ENCODE data around the gene SLC30A3. TPM values are rescaled to one million over a fixed set of nuclear protein-coding genes. Genes with fewer than 3 reads are reported as not detected.

The SLC30A3 gene
- total RNA-seq, 1 donor from 2014 or later = not detected

DNA sequence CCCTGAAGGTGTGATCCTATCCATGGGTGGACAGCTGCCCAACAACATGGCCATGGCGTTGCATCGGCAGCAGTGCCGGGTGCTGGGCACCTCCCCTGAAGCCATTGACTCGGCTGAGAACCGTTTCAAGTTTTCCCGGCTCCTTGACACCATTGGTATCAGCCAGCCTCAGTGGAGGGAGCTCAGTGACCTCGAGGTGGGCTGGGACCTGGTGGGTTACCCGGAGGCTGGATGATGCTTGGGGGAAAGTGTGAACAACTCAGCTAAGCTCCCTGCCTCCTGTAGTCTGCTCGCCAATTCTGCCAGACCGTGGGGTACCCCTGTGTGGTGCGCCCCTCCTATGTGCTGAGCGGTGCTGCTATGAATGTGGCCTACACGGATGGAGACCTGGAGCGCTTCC, 29.5 kb downstream of the SLC30A3 start:
- no peak overlapping the region for H3K4me3 Mint-ChIP-seq (ENCODE audit: unreplicated experiment)
- H3K9me3 Mint-ChIP-seq (ENCODE audit: unreplicated experiment) = no peaks in the 10 kb centered on the region
- no peaks in the 10 kb centered on the region for H3K4me1 Mint-ChIP-seq (ENCODE audit: unreplicated experiment)
- TF ChIP-seq, protein P1, sequence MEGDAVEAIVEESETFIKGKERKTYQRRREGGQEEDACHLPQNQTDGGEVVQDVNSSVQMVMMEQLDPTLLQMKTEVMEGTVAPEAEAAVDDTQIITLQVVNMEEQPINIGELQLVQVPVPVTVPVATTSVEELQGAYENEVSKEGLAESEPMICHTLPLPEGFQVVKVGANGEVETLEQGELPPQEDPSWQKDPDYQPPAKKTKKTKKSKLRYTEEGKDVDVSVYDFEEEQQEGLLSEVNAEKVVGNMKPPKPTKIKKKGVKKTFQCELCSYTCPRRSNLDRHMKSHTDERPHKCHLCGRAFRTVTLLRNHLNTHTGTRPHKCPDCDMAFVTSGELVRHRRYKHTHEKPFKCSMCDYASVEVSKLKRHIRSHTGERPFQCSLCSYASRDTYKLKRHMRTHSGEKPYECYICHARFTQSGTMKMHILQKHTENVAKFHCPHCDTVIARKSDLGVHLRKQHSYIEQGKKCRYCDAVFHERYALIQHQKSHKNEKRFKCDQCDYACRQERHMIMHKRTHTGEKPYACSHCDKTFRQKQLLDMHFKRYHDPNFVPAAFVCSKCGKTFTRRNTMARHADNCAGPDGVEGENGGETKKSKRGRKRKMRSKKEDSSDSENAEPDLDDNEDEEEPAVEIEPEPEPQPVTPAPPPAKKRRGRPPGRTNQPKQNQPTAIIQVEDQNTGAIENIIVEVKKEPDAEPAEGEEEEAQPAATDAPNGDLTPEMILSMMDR (IDR thresholded peaks at IDR 0.05) = no peak
- H3K27ac Mint-ChIP-seq (ENCODE audit: unreplicated experiment) = no peak overlapping the region
- H3K36me3 Mint-ChIP-seq (ENCODE audit: unreplicated experiment) = peaks cover 63% of the 10 kb centered on the region
- DNase-seq (ENCODE audit: extremely low spot score, unreplicated experiment) = no peak
- no peaks in the 10 kb centered on the region for H3K27me3 Mint-ChIP-seq (ENCODE audit: unreplicated experiment)

DNA sequence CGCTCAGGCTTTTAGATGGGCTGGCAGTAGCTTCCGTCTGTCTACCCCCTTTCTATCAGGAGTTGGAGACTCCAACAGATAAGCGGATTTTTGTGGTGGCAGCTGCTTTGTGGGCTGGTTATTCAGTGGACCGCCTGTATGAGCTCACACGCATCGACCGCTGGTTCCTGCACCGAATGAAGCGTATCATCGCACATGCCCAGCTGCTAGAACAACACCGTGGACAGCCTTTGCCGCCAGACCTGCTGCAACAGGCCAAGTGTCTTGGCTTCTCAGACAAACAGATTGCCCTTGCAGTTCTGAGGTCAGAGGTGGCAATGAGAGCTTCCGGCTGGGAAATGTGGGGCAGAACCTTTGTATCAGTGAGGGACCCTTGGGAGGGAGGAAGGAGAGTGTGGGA, 30.9 kb downstream of the SLC30A3 start:
- peaks cover 65% of the 10 kb centered on the region for H3K36me3 Mint-ChIP-seq (ENCODE audit: unreplicated experiment)
- H3K9me3 Mint-ChIP-seq (ENCODE audit: unreplicated experiment) = no peaks in the 10 kb centered on the region
- H3K4me1 Mint-ChIP-seq (ENCODE audit: unreplicated experiment) = no peaks in the 10 kb centered on the region
- no peak overlapping the region for H3K4me3 Mint-ChIP-seq (ENCODE audit: unreplicated experiment)
- DNase-seq (ENCODE audit: extremely low spot score, unreplicated experiment) = no peak
- TF ChIP-seq, protein P1 (IDR thresholded peaks at IDR 0.05) = no peak
- no peaks in the 10 kb centered on the region for H3K27me3 Mint-ChIP-seq (ENCODE audit: unreplicated experiment)
- H3K27ac Mint-ChIP-seq (ENCODE audit: unreplicated experiment) = no peak overlapping the region

DNA sequence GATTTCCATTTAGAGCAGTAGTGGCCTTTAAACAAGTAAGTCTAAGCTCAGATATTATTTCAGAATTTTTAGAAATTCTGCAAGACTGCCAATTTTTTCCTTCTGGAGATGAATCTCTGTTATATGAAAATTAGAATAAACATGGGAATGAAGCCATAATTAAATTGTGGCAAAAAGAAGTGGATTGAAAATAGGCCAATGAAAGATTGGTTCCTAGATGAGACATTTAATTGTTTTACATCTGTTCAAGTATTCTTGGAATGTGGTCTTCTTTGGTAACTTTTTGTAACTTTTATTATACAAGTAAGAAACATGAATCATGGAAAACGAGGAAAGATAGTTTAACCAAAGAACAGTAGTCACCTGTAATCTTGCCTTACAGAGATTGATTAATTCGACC, 35.3 kb downstream of the SLC30A3 start:
- H3K36me3 Mint-ChIP-seq (ENCODE audit: unreplicated experiment) = peaks cover 61% of the 10 kb centered on the region
- H3K4me3 Mint-ChIP-seq (ENCODE audit: unreplicated experiment) = no peak overlapping the region

DNA sequence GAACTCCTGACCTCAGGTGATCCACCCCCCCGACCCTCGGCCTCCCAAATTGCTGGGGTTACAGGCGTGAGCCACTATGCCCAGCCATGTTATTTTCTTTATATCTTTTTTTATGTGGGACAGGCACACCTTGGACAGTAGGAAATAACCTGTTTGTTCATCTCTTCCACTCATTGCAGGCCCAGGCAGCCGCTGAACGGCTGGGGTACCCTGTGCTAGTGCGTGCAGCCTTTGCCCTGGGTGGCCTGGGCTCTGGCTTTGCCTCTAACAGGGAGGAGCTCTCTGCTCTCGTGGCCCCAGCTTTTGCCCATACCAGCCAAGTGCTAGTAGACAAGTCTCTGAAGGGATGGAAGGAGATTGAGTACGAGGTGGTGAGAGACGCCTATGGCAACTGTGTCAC, 37.3 kb downstream of the SLC30A3 start:
- no peaks in the 10 kb centered on the region for H3K27me3 Mint-ChIP-seq (ENCODE audit: unreplicated experiment)
- DNase-seq (ENCODE audit: extremely low spot score, unreplicated experiment) = no peak
- no peak overlapping the region for H3K4me3 Mint-ChIP-seq (ENCODE audit: unreplicated experiment)
- H3K4me1 Mint-ChIP-seq (ENCODE audit: unreplicated experiment) = no peaks in the 10 kb centered on the region
- no peaks in the 10 kb centered on the region for H3K9me3 Mint-ChIP-seq (ENCODE audit: unreplicated experiment)
- TF ChIP-seq, protein P1 (IDR thresholded peaks at IDR 0.05) = no peak
- no peak overlapping the region for H3K27ac Mint-ChIP-seq (ENCODE audit: unreplicated experiment)
- H3K36me3 Mint-ChIP-seq (ENCODE audit: unreplicated experiment) = peaks cover 60% of the 10 kb centered on the region

More for the DNA sequence above, 35.3 kb downstream of the SLC30A3 start:
- Mint-ChIP-seq H3K9me3 (ENCODE audit: unreplicated experiment) (no peaks in the 10 kb centered on the region), H3K4me1 (ENCODE audit: unreplicated experiment) (no peaks in the 10 kb centered on the region), H3K27me3 (ENCODE audit: unreplicated experiment) (no peaks in the 10 kb centered on the region), H3K27ac (ENCODE audit: unreplicated experiment) (no peak overlapping the region)
- no peak for DNase-seq (ENCODE audit: extremely low spot score, unreplicated experiment)
- TF ChIP-seq, protein P1 (IDR thresholded peaks at IDR 0.05) = no peak

DNA sequence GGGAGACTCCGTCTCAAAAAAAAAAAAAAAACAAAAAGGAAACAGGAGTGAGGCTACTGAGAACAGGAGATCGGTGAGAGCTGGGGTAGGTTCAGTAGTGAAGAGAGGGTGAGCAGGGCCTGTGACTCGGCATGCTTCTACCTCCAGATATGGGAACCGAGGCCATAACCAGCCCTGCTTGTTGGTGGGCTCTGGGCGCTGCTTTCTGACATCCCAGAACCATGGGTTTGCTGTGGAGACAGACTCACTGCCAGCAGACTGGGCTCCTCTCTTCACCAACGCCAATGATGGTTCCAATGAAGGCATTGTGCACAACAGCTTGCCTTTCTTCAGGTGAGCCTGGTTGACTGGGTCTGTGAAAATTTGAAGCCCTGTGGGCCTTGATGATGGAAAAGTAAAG, 39.4 kb downstream of the SLC30A3 start:
- TF ChIP-seq, protein P1 (IDR thresholded peaks at IDR 0.05) = no peak
- Mint-ChIP-seq H3K36me3 (ENCODE audit: unreplicated experiment) (peaks cover 59% of the 10 kb centered on the region), H3K4me3 (ENCODE audit: unreplicated experiment) (no peak overlapping the region), H3K27ac (ENCODE audit: unreplicated experiment) (no peak overlapping the region), H3K27me3 (ENCODE audit: unreplicated experiment) (no peaks in the 10 kb centered on the region), H3K4me1 (ENCODE audit: unreplicated experiment) (peaks cover 4% of the 10 kb centered on the region), H3K9me3 (ENCODE audit: unreplicated experiment) (no peaks in the 10 kb centered on the region)
- no peak for DNase-seq (ENCODE audit: extremely low spot score, unreplicated experiment)

All from osteocyte (in vitro differentiated cells).